Stimulated activated CD4-positive, alpha-beta T cell treated with anti-CD3 and anti-CD28 coated beads, Interleukin-1b, Interleukin-23, amount 100 ng/mL, for 4 hours (primary cell): Measurements from ENCODE around the gene TRIM41.
A peak's percentile ranks its signal among the peaks of the same experiment; 100 is the strongest.
"Not testable (repeated sequence)": the region's sequence is repeated elsewhere in the genome, so short reads cannot be mapped to it uniquely, and the experiment has no call there.

ENCODE experiments used
- DNase-seq, 2 donors: peaks; one replicate each; pipeline ENCODE4 v3.0.0-alpha.2; 2020; ENCODE audit warnings: low read depth in 2 of 2

The TRIM41 gene

DNA sequence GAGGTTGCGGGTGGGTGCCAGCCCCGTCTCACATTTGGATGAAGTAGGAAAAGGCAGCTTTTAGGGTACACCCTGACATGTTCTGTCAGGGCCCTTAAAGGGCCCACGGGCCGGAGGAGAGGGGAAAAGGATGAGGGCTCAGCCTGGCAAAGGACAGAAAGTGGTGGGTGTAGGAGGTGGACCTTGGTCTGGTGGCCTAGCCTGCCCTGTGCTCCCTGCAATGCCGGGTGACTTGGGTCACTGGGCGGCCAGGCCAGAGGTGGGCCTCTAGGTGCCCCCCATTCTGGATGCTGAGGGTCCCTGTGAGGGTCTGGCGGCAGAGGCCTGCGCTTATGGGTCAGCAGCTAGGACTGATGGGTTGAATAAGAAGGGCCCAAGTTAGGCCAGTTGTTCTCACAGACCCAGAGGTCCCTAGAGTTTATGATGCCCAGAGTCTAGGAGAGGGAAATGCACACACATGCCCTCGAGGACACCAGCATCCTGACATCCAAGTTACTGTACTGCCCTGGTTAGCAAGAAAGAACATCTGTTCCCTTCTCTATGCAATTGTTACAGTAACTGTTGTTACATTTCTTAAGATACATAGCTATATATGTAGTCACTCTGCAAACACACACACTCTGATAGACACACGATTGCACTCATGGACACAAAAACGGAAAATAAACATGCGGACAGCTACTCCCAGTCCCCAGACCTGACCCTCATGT is 30.6 kb upstream of the TRIM41 start:
- no peak for DNase-seq

DNA sequence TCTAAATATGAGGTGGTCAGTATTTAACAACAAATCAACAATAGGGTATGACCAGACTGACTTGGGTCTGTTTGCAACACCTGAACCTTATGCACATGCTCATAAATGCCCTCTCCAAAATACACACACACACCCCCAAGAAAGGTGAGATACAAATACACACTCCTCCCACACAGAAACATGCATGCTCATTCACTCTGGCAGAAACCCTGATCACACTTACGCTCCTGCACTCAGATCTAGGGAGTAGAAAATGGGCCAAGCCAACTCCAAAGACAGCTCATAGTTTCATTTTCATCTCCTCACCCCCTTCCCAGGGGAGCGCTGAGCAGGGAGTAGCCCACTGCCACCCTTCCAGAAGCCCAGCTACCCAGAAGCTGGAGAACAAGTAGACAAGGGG is 29.4 kb upstream of the TRIM41 start:
- DNase-seq = no peak

DNA sequence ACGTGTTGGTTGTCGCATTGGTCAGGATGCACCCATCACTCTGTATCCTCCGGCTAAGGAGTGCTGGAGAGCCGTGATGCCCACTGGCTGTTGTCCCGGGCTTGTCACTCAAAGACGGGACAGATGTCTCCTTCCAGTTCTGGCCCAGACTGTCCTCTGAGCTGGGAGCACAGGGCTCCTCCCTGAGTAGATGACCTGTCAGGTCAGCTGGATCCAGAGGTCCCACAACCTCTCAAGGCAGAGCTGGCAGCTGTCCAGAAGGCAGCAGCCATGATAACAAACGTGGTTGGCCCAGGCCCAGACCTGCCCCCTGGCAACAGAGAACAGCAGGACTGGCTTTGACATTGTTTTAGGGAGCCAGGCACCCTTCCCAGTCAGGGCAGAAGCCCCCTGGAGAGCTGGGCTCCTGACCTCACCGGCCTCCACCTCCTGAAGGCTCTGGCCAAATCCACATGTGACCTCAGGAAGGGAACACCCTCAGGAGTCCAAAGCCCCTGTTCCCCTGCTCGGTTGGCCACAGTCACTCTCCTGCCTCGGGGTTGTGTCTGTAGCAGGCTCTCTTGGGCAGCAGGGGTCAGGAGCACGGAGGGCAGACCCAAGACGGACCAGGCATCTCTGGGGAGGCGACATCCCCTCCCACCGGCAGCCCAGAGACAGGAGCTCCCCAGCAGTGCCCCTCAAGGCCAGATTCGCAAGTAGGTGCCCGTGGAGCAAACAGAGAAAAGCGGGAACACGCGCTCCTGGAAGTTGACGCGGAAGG is 28.4 kb upstream of the TRIM41 start:
- DNase-seq = no peak

GRCh38 chr5:181195249-181195761 is 27.8 kb upstream of the TRIM41 start:
- DNase-seq = no peak

DNA sequence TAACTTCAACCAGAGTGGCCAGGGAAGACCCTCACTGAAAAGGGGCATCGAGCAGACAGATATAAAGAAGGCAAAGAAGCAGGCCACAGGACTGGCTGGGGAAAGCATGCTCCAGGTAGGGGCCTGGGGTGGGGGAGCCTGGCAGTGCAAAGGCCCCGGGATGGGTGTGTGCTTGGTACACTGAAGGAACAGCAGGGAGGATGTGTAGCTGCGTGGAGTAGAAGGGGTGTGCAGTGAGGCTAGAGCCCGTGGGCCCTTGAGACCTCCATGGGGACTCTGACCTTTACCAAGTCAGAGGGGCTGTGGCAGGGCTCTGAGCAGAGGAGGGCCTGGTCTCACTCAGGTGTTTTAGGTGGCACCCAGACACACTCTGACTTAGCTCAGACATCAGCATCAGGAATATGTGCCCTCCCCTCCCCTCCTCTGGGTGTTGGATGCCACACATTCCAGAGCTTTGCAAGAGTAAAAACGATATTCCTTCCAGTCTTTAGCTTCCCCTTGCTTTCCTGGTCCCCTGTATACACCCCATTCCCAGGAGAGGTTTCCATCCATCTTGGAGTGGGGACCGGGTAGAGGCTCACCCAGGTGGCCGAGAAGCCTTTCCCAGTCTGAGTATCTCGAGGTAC is 25.6 kb upstream of the TRIM41 start:
- no peak for DNase-seq

DNA sequence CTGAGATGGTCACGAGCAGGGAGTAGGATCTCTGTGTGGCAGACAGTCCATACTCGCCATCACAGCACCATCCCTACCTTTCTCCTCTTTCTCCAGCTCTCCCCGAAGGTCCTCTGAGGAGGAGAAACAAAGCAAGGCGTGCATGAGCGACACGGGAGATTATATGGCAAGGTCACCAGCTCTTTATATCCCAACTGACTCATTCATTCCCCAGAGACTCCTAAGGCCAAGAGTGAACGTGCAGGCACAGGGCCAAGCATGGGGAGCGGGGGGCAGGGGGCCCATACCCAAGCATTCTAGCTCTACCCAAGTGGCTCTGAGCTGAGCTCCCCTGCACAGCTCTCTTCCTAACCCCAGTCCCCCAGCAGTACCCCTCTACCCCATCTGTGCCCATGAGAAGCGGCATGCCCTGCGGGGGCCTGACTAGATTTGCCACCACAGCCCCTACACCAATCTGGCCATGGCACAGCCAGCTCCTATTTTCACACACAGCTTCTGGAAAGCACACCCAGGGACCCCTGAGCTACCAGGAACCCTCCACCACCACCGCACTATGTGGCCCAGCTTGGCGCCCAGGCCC is 24.9 kb upstream of the TRIM41 start:
- DNase-seq = no peak

- DNase-seq = no peak
Observed at GRCh38 chr5:181198905-181199519, 24.1 kb upstream of the TRIM41 start.

DNA sequence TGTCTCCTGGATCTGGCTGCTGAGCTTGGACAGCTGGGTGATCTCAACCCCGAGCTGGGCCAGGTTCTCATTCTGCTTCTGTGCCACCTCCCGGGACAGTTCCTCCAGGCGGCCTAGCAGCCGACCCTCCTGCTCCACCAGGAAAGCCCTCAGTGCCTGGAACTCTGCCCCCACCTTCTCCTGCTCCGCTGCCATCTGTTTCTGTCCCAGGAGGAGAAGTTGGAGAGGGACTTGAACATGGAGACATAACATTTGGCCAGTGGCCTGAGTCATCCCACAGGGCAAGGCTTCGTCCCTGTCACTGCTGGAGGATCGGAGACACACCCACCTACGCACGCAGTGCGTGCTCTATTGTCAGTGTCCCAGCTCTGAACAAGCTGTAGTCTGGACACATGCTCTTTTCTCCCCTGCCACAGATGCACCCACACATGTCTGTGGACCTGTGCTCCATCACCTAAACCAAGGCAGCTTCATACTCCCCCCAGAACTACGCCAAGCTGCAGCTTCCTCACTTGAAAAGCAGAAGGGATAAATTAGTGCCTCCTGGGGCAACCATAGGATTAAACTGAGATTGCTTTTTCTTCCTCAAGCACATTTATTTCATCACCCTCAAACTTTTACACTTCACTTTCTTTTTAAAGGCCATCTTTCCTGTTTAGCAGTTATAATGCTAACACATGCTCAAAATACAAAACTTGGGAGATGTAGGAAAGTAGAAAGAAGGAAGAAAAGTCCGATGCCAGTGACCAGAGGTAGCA is 23.0 kb upstream of the TRIM41 start:
- DNase-seq = no peak

GRCh38 chr5:181200816-181201215 is 22.3 kb upstream of the TRIM41 start:
- DNase-seq = no peak

DNA sequence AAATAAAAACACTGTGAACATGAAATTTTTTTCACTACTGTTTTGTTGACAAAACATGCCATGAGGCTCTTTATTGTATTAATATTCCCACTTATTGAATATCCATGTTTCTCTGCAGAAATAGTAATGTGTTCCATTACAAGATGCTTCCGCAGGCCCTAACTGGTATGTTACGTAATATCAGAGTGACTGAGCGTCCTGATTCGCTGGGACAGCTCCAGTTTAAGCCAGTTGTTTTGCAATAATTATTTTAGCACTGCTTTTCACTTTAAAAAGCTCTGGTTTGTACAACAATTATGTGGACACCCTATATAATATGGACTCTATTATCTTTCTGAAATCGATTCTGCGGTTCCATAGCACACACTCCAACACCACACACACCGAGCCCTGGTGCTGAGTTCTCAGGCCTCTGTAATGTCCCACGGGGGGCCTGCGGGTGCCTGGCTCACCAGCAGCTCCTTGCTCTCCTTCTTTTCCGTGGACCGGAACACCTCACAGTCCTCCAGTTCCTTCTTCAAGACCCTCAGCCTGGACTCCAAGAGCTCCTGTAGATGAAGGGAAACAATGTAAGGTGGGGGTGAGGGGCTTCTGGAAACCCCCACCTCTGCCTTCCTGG is 19.9 kb upstream of the TRIM41 start:
- no peak for DNase-seq

- DNase-seq = no peak
Observed at GRCh38 chr5:181203777-181204112, 19.3 kb upstream of the TRIM41 start.

DNA sequence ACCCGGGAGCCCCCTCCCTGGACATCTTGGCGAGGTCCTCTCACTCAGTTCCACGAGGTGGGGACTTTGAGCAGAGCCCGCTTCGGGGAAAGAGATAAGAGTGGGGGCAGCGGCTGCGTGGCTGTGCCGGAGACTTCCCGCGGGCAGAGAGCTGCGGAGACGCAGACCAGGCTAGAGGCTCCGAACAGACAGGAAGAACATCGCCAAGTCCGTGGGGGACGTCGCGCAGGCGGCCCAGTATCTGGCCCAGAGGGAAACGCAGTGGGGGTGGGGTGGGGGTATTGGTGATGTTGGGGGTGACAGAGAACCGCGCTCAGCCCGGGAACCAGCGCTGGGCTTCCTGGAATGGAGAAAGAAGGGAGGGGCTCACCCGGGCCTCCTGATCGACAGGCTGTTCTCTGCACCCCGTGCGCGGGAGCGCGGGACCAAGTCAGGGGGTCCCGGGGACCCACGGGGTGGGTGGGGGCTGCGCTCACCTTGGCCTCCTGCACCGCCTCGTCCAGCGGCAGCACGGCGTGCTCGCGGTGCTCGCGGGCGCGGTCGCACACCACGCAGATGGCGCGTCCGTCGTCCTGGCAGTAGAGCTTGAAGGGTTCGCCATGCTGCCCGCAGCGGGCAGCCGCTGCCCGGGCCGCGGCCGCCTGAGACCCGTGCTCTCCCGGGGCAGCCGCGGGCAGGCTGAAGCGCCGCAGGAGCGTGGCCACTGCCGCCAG is 18.8 kb upstream of the TRIM41 start:
- no peak for DNase-seq

DNA sequence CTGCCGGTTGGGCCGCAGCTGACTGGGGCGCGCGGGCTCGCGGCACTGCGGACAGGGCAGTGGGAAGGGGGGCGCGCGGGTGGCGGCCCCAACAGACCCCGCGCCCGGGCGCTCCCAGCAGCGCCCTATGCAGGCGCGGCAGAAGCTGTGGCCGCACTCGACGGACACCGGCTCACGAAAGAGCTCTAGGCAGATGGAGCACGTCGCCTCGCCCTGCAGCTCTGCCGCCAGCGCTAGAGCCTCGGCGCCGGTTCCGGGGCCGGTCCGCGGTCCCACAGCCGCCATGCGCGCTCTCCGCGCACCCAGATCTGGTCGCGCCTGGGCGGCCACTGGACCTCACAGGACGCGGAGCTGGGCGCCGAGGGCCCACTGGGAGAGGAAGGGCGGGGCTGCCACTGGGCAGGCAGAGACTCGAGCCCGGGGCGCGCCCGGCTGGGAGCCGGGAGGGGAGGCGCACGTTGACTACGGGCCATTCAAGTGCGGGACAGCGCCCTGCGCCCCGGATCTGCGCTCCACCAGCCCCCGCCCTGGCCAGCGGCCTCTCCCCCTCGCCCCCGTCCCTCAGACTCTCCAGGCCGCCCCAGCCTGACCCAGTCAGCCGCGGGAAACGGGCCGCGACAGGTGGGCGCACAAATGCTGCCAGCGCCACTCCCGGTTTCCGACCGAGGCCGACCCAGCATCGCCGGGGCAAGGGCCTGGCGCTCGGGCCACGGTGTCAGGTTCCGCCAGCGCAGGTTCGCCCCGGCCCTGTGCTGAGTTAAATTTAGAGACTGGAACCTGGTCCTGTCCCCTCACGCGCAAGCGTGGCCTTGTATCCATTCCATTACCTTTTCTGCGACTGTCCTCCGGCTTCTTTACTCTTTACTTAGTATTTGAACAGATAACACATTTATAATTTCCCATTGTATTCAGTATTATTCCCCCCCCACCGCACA is 18.0 kb upstream of the TRIM41 start, which contains the start of gene TRIM7:
TSS of gene TRIM7 (minus strand) at position 371 of the 935 bp plus-strand sequence. CDS start at position 285, 86 bp downstream.
- DNase-seq = no peak

DNA sequence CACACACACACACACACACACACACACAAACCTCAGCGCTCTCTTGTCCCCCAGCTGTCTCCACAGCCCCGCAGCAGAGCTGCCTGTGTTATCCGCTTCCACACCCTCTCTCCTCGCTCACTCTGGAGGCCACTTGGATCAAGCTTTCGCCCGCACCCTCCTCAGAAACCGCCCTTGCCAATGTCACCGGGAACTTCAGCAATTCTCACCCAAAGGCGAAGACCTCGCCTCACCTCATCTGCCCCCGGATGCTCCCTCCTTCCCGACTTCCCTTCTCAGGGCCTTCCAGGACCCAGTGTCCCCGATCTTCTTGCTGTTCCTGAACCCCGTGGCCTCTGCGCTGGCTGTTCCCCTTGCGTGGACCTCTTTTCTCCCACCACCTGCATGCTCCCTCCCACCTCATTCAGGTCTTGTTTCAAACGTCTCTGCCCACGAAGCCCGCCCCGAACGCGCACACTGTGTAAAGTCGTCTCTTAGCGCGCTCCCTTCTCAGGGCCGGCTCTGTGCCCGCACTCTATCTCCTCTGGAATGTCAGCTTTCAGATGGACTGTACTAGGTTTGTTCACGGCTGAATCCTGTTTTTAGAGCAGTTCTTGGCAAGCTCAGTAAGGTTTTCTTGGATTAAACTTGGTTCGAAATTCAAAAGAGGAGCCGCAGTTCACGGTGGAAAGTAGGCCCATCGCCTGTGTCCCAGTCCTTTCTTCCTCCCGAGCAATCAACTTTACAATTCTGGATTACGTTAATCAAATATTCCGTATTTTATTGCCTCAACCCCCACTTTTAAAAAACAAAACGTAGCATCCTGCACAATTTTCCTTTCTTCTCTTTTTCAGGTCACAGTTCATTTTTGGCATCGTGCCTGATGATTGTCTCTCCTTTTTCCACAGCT is 17.1 kb upstream of the TRIM41 start:
- no peak for DNase-seq

GRCh38 chr5:181207214-181207959 is 15.7 kb upstream of the TRIM41 start:
- DNase-seq = peak; percentile 88 to 91

DNA sequence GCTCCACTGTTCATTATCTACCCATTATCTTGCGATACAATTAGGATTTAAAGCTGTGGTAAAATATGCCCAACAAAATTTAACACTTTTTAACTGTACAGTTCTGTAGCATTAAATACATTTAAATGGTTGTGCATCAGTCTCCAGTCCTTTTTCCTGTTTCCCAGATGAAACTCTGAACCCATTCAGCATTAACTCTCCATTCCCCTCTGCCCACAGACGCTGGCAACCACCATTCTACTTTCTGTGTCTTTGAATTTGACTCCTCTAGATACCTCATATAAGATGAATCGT is 15.2 kb upstream of the TRIM41 start:
- DNase-seq = no peak

- DNase-seq = not testable (repeated sequence)
Observed at GRCh38 chr5:181209006-181209405, 14.1 kb upstream of the TRIM41 start.
